HepG2 (cell line): ENCODE results near the gene ZBP1. TPM values are rescaled to one million over a fixed set of nuclear protein-coding genes. Genes with fewer than 3 reads are reported as not detected.
A peak's percentile ranks its signal among the peaks of the same experiment; 100 is the strongest.

ENCODE experiments used
- MBD4 ChIP-seq: IDR thresholded peaks from 2 replicates; pipeline ENCODE4 v1.6.1; 2012; ENCODE audit warnings: low read length, inconsistent platforms, borderline replicate concordance
- SMC3 ChIP-seq: IDR thresholded peaks from 2 replicates; pipeline ENCODE4 v1.6.1; 2011; ENCODE audit warnings: low read length, improper control_type of control experiment
- SP5 ChIP-seq: IDR thresholded peaks from 2 replicates; pipeline ENCODE4 v1.6.1; 2016; ENCODE audit warnings: low read depth, borderline replicate concordance
- TEAD2 ChIP-seq: sonication (generic); formaldehyde crosslinking; IDR thresholded peaks from 2 replicates; pipeline ENCODE4 v1.9.0; 2021; ENCODE audit warnings: missing genetic modification reagents
- ZNF260 ChIP-seq: sonication (generic); formaldehyde crosslinking; IDR thresholded peaks from 2 replicates; pipeline ENCODE4 v1.4.0; 2020; ENCODE audit warnings: missing genetic modification reagents, low read depth, mild to moderate bottlenecking, borderline replicate concordance
- ZNF790 ChIP-seq: sonication (generic); formaldehyde crosslinking; IDR thresholded peaks from 2 replicates; pipeline ENCODE4 v1.8.0; 2022; ENCODE audit warnings: missing genetic modification reagents, mild to moderate bottlenecking, borderline replicate concordance
- polyA plus RNA-seq, 8 experiments: library from polyadenylated mRNA; depleted of rRNA in 3 of 8; stranded (reverse) in 7 of 8; unstranded in 1 of 8; fragments of >200 nt; fragmentation: Illumina TruSeq in 4 of 8; extraction: Trizol in 4 of 8; gene quantifications; 2 replicates each; pipeline versions ENCODE4 v1.2.1 to v1.2.3, GENCODE V29; 2011 to 2016; ENCODE audit warnings: low read depth in 4 of 8, missing spikeins in 1 of 8, mixed read lengths in 1 of 8; ENCODE audit not compliant: insufficient read depth in 1 of 8
- total RNA-seq, 5 experiments: library from RNA; depleted of rRNA; stranded (reverse); fragments of >200 nt; fragmentation: Illumina TruSeq; extraction: Trizol; gene quantifications; 2 replicates each; pipeline ENCODE4 v1.2.3, GENCODE V29; 2016; ENCODE audit warnings: low read depth in 1 of 5
- TF ChIP-seq, protein P1 (sequence below): sonication (generic); formaldehyde crosslinking; IDR thresholded peaks from one replicate; pipeline ENCODE4 v1.5.1; 2020; ENCODE audit warnings: mild to moderate bottlenecking, missing genetic modification reagents; ENCODE audit errors: not compliant biosample characterization
- TF ChIP-seq, protein P2 (sequence below): sonication (generic); formaldehyde crosslinking; IDR thresholded peaks from 2 replicates; pipeline ENCODE4 v1.9.0; 2022; ENCODE audit warnings: low read depth, missing genetic modification reagents
- TF ChIP-seq, protein P3 (sequence below): IDR thresholded peaks from 2 replicates; pipeline ENCODE4 v1.6.1; 2016; ENCODE audit warnings: mild to moderate bottlenecking
- TF ChIP-seq, protein P4 (sequence below): IDR thresholded peaks from 2 replicates; pipeline ENCODE4 v1.4.0; 2020; ENCODE audit warnings: mild to moderate bottlenecking, missing genetic modification reagents
- TF ChIP-seq, protein P5 (sequence below): IDR thresholded peaks from 2 replicates; pipeline ENCODE4 v1.6.1; 2016; ENCODE audit warnings: low read depth, borderline replicate concordance

The ZBP1 gene
- total and polyA plus RNA-seq, 2 of the 13 experiments (the other 11 are each of a cell fraction or from before 2014, with no cell fraction given) = not detected

DNA sequence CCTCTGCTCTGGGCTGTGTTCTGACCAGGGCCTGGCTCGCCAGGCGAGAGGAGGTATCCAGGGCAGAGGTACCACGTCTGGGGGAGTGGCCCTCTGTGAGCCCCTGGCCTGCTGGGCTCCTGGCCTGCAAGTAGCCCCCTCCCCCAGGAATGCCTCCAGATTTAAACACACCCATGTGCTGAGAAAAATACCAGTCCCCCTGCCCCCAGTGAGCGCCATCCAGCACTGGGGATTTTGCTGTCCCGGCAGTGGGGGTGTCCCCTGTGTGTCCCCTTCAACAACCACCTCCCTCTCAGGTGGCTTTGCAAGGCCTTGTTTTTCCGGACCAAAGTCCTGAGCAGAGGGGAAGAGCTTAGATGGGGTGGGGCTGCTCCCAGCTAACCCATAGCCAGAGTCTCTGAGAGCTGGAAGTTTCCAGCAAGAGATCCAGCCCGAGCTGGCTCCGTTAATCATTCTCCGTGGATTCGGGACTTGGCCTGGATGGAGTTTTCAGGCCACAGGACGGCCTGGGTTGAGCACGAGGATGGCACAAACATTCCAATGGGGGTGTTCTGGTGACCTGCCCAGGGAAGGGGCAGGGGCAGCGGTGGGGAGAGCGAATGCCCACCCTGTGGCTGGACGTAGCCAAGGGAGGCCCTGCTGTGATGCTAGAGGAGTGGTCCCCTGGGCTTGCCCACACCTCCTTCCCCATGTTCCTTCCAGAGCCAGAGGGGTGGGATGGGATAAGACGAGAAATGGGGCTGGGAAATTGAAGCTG, 30.3 kb downstream of the ZBP1 start (continued):
- TF ChIP-seq, protein P1, sequence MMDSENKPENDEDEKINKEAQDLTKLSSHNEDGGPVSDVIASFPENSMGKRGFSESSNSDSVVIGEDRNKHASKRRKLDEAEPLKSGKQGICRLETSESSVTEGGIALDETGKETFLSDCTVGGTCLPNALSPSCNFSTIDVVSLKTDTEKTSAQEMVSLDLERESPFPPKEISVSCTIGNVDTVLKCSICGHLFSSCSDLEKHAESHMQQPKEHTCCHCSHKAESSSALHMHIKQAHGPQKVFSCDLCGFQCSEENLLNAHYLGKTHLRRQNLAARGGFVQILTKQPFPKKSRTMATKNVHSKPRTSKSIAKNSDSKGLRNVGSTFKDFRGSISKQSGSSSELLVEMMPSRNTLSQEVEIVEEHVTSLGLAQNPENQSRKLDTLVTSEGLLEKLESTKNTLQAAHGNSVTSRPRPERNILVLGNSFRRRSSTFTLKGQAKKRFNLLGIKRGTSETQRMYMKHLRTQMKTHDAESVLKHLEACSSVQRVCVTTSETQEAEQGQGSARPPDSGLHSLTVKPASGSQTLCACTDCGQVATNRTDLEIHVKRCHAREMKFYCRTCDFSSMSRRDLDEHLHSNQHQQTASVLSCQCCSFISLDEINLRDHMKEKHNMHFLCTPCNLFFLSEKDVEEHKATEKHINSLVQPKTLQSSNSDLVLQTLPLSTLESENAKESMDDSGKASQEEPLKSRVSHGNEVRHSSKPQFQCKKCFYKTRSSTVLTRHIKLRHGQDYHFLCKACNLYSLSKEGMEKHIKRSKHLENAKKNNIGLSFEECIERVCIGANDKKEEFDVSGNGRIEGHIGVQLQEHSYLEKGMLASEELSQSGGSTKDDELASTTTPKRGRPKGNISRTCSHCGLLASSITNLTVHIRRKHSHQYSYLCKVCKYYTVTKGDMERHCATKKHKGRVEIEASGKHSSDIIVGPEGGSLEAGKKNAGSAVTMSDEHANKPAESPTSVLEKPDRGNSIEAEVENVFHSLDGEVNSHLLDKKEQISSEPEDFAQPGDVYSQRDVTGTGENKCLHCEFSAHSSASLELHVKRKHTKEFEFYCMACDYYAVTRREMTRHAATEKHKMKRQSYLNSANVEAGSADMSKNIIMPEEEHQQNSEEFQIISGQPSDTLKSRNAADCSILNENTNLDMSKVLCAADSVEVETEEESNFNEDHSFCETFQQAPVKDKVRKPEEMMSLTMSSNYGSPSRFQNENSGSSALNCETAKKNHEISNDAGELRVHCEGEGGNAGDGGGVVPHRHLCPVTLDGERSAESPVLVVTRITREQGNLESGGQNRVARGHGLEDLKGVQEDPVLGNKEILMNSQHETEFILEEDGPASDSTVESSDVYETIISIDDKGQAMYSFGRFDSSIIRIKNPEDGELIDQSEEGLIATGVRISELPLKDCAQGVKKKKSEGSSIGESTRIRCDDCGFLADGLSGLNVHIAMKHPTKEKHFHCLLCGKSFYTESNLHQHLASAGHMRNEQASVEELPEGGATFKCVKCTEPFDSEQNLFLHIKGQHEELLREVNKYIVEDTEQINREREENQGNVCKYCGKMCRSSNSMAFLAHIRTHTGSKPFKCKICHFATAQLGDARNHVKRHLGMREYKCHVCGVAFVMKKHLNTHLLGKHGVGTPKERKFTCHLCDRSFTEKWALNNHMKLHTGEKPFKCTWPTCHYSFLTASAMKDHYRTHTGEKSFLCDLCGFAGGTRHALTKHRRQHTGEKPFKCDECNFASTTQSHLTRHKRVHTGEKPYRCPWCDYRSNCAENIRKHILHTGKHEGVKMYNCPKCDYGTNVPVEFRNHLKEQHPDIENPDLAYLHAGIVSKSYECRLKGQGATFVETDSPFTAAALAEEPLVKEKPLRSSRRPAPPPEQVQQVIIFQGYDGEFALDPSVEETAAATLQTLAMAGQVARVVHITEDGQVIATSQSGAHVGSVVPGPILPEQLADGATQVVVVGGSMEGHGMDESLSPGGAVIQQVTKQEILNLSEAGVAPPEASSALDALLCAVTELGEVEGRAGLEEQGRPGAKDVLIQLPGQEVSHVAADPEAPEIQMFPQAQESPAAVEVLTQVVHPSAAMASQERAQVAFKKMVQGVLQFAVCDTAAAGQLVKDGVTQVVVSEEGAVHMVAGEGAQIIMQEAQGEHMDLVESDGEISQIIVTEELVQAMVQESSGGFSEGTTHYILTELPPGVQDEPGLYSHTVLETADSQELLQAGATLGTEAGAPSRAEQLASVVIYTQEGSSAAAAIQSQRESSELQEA (CRISPR knock-in tag) = no peak
- TF ChIP-seq SMC3 (no peak; the same call in 1 of the 2 replicates), SP5 (CRISPR knock-in tag) (no peak), MBD4 (no peak), ZNF260 (no peak), ZNF790 (CRISPR knock-in tag) (0 out of 2 replicates have a peak, but pooled peaks have one; percentile 2), TEAD2 (CRISPR knock-in tag) (no peak)
- TF ChIP-seq, protein P2, sequence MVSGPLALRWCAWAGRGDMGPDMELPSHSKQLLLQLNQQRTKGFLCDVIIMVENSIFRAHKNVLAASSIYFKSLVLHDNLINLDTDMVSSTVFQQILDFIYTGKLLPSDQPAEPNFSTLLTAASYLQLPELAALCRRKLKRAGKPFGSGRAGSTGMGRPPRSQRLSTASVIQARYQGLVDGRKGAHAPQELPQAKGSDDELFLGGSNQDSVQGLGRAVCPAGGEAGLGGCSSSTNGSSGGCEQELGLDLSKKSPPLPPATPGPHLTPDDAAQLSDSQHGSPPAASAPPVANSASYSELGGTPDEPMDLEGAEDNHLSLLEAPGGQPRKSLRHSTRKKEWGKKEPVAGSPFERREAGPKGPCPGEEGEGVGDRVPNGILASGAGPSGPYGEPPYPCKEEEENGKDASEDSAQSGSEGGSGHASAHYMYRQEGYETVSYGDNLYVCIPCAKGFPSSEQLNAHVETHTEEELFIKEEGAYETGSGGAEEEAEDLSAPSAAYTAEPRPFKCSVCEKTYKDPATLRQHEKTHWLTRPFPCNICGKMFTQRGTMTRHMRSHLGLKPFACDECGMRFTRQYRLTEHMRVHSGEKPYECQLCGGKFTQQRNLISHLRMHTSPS = peak; percentile 80; the same call in 1 of the 2 replicates
- TF ChIP-seq, protein P3, sequence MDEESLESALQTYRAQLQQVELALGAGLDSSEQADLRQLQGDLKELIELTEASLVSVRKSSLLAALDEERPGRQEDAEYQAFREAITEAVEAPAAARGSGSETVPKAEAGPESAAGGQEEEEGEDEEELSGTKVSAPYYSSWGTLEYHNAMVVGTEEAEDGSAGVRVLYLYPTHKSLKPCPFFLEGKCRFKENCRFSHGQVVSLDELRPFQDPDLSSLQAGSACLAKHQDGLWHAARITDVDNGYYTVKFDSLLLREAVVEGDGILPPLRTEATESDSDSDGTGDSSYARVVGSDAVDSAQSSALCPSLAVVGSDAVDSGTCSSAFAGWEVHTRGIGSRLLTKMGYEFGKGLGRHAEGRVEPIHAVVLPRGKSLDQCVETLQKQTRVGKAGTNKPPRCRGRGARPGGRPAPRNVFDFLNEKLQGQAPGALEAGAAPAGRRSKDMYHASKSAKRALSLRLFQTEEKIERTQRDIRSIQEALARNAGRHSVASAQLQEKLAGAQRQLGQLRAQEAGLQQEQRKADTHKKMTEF = peak; percentile 84
- TF ChIP-seq, protein P4, sequence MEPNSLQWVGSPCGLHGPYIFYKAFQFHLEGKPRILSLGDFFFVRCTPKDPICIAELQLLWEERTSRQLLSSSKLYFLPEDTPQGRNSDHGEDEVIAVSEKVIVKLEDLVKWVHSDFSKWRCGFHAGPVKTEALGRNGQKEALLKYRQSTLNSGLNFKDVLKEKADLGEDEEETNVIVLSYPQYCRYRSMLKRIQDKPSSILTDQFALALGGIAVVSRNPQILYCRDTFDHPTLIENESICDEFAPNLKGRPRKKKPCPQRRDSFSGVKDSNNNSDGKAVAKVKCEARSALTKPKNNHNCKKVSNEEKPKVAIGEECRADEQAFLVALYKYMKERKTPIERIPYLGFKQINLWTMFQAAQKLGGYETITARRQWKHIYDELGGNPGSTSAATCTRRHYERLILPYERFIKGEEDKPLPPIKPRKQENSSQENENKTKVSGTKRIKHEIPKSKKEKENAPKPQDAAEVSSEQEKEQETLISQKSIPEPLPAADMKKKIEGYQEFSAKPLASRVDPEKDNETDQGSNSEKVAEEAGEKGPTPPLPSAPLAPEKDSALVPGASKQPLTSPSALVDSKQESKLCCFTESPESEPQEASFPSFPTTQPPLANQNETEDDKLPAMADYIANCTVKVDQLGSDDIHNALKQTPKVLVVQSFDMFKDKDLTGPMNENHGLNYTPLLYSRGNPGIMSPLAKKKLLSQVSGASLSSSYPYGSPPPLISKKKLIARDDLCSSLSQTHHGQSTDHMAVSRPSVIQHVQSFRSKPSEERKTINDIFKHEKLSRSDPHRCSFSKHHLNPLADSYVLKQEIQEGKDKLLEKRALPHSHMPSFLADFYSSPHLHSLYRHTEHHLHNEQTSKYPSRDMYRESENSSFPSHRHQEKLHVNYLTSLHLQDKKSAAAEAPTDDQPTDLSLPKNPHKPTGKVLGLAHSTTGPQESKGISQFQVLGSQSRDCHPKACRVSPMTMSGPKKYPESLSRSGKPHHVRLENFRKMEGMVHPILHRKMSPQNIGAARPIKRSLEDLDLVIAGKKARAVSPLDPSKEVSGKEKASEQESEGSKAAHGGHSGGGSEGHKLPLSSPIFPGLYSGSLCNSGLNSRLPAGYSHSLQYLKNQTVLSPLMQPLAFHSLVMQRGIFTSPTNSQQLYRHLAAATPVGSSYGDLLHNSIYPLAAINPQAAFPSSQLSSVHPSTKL = peak; percentile 72; the same call in 1 of the 2 replicates
- TF ChIP-seq, protein P5, sequence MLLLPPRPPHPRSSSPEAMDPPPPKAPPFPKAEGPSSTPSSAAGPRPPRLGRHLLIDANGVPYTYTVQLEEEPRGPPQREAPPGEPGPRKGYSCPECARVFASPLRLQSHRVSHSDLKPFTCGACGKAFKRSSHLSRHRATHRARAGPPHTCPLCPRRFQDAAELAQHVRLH (CRISPR knock-in tag) = peak; percentile 86; the same call in 1 of the 2 replicates
